Measurements from ENCODE around the gene RCVRN.

Gene RCVRN

GRCh38 chr17:9916108-9916507 lies 11.0 kb upstream of the RCVRN start:
- Mint-ChIP-seq H3K27me3 (ENCODE audit: low read depth) (no peaks in the 10 kb centered on the region), H3K36me3 (ENCODE audit: low read depth) (no peaks in the 10 kb centered on the region), H3K4me3 (no peak overlapping the region), H3K9me3 (no peaks in the 10 kb centered on the region), H3K27ac (no peak overlapping the region), H3K4me1 (ENCODE audit: low read depth) (no peaks in the 10 kb centered on the region)
- no peak for DNase-seq (ENCODE audit: low spot score)

- Mint-ChIP-seq H3K4me1 (ENCODE audit: low read depth) (no peaks in the 10 kb centered on the region), H3K27ac (no peak overlapping the region)
Measured at GRCh38 chr17:9913476-9913875, 8.4 kb upstream of the RCVRN start.

GRCh38 chr17:9912121-9913099 lies 7.3 kb upstream of the RCVRN start:
- no peaks in the 10 kb centered on the region for H3K9me3 Mint-ChIP-seq
- DNase-seq (ENCODE audit: low spot score) = no peak
- no peaks in the 10 kb centered on the region for H3K4me1 Mint-ChIP-seq (ENCODE audit: low read depth)
- H3K27ac Mint-ChIP-seq = no peak overlapping the region
- H3K36me3 Mint-ChIP-seq (ENCODE audit: low read depth) = no peaks in the 10 kb centered on the region
- H3K27me3 Mint-ChIP-seq (ENCODE audit: low read depth) = no peaks in the 10 kb centered on the region
- H3K4me3 Mint-ChIP-seq = no peak overlapping the region

More at GRCh38 chr17:9913476-9913875, 8.4 kb upstream of the RCVRN start:
- Mint-ChIP-seq H3K4me3 (no peak overlapping the region), H3K36me3 (ENCODE audit: low read depth) (no peaks in the 10 kb centered on the region), H3K9me3 (no peaks in the 10 kb centered on the region), H3K27me3 (ENCODE audit: low read depth) (no peaks in the 10 kb centered on the region)
- DNase-seq (ENCODE audit: low spot score) = no peak

- H3K9me3 Mint-ChIP-seq = no peaks in the 10 kb centered on the region
- no peak for DNase-seq (ENCODE audit: low spot score)
- H3K27ac Mint-ChIP-seq = no peak overlapping the region
- no peaks in the 10 kb centered on the region for H3K36me3 Mint-ChIP-seq (ENCODE audit: low read depth)
- H3K27me3 Mint-ChIP-seq (ENCODE audit: low read depth) = no peaks in the 10 kb centered on the region
- no peaks in the 10 kb centered on the region for H3K4me1 Mint-ChIP-seq (ENCODE audit: low read depth)
- no peak overlapping the region for H3K4me3 Mint-ChIP-seq
Measured at GRCh38 chr17:9911089-9911488, 6.0 kb upstream of the RCVRN start.

GRCh38 chr17:9908649-9909042 lies 3.6 kb upstream of the RCVRN start:
- Mint-ChIP-seq H3K27ac (no peak overlapping the region), H3K9me3 (no peaks in the 10 kb centered on the region), H3K4me1 (ENCODE audit: low read depth) (no peaks in the 10 kb centered on the region), H3K27me3 (ENCODE audit: low read depth) (no peaks in the 10 kb centered on the region), H3K36me3 (ENCODE audit: low read depth) (no peaks in the 10 kb centered on the region), H3K4me3 (no peak overlapping the region)
- no peak for DNase-seq (ENCODE audit: low spot score)

GRCh38 chr17:9907883-9908648 lies 3.0 kb upstream of the RCVRN start:
- no peak for DNase-seq (ENCODE audit: low spot score)
- H3K4me3 Mint-ChIP-seq = no peak overlapping the region
- H3K36me3 Mint-ChIP-seq (ENCODE audit: low read depth) = no peaks in the 10 kb centered on the region
- no peaks in the 10 kb centered on the region for H3K4me1 Mint-ChIP-seq (ENCODE audit: low read depth)
- no peak overlapping the region for H3K27ac Mint-ChIP-seq
- H3K27me3 Mint-ChIP-seq (ENCODE audit: low read depth) = no peaks in the 10 kb centered on the region
- no peaks in the 10 kb centered on the region for H3K9me3 Mint-ChIP-seq

- no peak overlapping the region for H3K27ac Mint-ChIP-seq
- no peaks in the 10 kb centered on the region for H3K4me1 Mint-ChIP-seq (ENCODE audit: low read depth)
- no peaks in the 10 kb centered on the region for H3K9me3 Mint-ChIP-seq
- no peak for DNase-seq (ENCODE audit: low spot score)
- H3K4me3 Mint-ChIP-seq = no peak overlapping the region
- H3K36me3 Mint-ChIP-seq (ENCODE audit: low read depth) = no peaks in the 10 kb centered on the region
- no peaks in the 10 kb centered on the region for H3K27me3 Mint-ChIP-seq (ENCODE audit: low read depth)
Measured at GRCh38 chr17:9907131-9907530, 2.1 kb upstream of the RCVRN start.

GRCh38 chr17:9906616-9907015 lies 1.5 kb upstream of the RCVRN start:
- Mint-ChIP-seq H3K27ac (no peak overlapping the region), H3K9me3 (no peaks in the 10 kb centered on the region), H3K36me3 (ENCODE audit: low read depth) (no peaks in the 10 kb centered on the region), H3K4me1 (ENCODE audit: low read depth) (no peaks in the 10 kb centered on the region), H3K27me3 (ENCODE audit: low read depth) (no peaks in the 10 kb centered on the region), H3K4me3 (no peak overlapping the region)
- no peak for DNase-seq (ENCODE audit: low spot score)

GRCh38 chr17:9905902-9906301 lies 831 bp upstream of the RCVRN start:
- H3K9me3 Mint-ChIP-seq = no peaks in the 10 kb centered on the region
- no peak for DNase-seq (ENCODE audit: low spot score)
- no peaks in the 10 kb centered on the region for H3K27me3 Mint-ChIP-seq (ENCODE audit: low read depth)
- no peaks in the 10 kb centered on the region for H3K36me3 Mint-ChIP-seq (ENCODE audit: low read depth)
- H3K4me1 Mint-ChIP-seq (ENCODE audit: low read depth) = no peaks in the 10 kb centered on the region
- no peak overlapping the region for H3K27ac Mint-ChIP-seq
- H3K4me3 Mint-ChIP-seq = no peak overlapping the region

- no peak for DNase-seq (ENCODE audit: low spot score)
- H3K27me3 Mint-ChIP-seq (ENCODE audit: low read depth) = no peaks in the 10 kb centered on the region
- no peaks in the 10 kb centered on the region for H3K9me3 Mint-ChIP-seq
- H3K27ac Mint-ChIP-seq = no peak overlapping the region
- H3K4me3 Mint-ChIP-seq = no peak overlapping the region
- no peaks in the 10 kb centered on the region for H3K4me1 Mint-ChIP-seq (ENCODE audit: low read depth)
- no peaks in the 10 kb centered on the region for H3K36me3 Mint-ChIP-seq (ENCODE audit: low read depth)
Measured at GRCh38 chr17:9904277-9905077, 594 bp downstream of the RCVRN start.

GRCh38 chr17:9902120-9902519 lies 3.0 kb downstream of the RCVRN start:
- Mint-ChIP-seq H3K27ac (no peak overlapping the region), H3K9me3 (no peaks in the 10 kb centered on the region), H3K4me3 (no peak overlapping the region), H3K27me3 (ENCODE audit: low read depth) (no peaks in the 10 kb centered on the region), H3K4me1 (ENCODE audit: low read depth) (no peaks in the 10 kb centered on the region), H3K36me3 (ENCODE audit: low read depth) (no peaks in the 10 kb centered on the region)
- DNase-seq (ENCODE audit: low spot score) = no peak

GRCh38 chr17:9900784-9901183 lies 4.3 kb downstream of the RCVRN start:
- Mint-ChIP-seq H3K4me3 (no peak overlapping the region), H3K4me1 (ENCODE audit: low read depth) (no peaks in the 10 kb centered on the region), H3K27me3 (ENCODE audit: low read depth) (no peaks in the 10 kb centered on the region), H3K9me3 (no peaks in the 10 kb centered on the region), H3K27ac (no peak overlapping the region), H3K36me3 (ENCODE audit: low read depth) (no peaks in the 10 kb centered on the region)
- DNase-seq (ENCODE audit: low spot score) = no peak

- Mint-ChIP-seq H3K4me1 (ENCODE audit: low read depth) (no peaks in the 10 kb centered on the region), H3K4me3 (no peak overlapping the region), H3K36me3 (ENCODE audit: low read depth) (no peaks in the 10 kb centered on the region), H3K27me3 (ENCODE audit: low read depth) (no peaks in the 10 kb centered on the region), H3K9me3 (no peaks in the 10 kb centered on the region), H3K27ac (no peak overlapping the region)
- DNase-seq (ENCODE audit: low spot score) = no peak
Measured at GRCh38 chr17:9900044-9900594, 5.0 kb downstream of the RCVRN start.
